GM23248 (cell line): Measurements from ENCODE around the gene SIGLEC1.

ENCODE experiments used
- EZH2 ChIP-seq: fragments of 200-600 bp; sonication (generic); IDR thresholded peaks from 2 replicates; pipeline ENCODE4 v1.6.1; 2018; ENCODE audit warnings: antibody characterized with exemption, mild to moderate bottlenecking; ENCODE audit not compliant: insufficient read depth, poor library complexity, severe bottlenecking
- EZH2phosphoT487 ChIP-seq: fragments of 200-600 bp; sonication (generic); IDR thresholded peaks from 2 replicates; pipeline ENCODE4 v1.6.1; 2018; ENCODE audit warnings: antibody characterized with exemption, moderate library complexity, mild to moderate bottlenecking, low read depth; ENCODE audit not compliant: insufficient read depth

DNA sequence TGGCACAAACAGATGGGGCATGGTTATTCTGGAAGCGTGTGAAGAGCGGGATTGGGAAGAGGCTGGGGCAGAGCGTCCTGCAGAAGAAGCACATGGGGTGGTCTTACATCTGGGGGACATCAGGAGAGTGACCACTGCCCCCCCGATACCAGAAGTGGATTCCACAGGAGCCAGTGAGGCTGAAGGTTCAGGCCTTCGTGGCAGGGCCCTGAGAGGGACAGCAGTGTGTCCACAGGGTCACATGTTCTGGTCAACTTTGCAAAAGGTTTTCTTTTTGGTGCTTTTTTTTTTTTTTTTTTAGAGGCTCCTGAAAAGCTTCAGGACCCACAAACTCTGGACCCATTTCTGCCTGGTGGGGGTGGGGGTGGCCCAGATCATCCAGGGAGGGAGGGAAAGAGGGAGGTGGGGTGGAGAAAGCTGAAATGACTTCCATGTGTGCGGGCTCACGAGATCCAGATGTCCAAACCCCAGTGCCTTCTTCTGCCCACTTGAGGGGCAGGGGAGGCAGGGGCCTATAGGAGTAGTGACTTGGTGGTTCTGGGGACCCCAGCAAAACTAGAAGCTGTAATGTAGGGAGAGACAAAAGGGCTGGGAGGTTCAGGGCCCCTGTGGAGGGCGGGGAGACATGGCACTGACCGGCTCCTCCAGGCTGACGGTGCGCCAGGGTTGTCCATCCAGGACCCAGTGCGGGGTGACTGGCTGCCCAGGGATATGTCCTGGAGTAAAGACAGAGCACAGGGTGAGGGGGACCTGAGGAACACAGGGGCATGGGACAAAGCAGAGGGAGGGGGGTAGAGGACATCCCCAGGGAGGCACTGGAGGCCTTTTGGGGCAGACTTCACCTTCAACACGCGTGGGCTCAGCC, 33.3 kb downstream of the SIGLEC1 start:
- TF ChIP-seq EZH2 (no peak), EZH2phosphoT487 (no peak)
